Measurements from ENCODE around the gene ADAM17. TPM values are rescaled to one million over a fixed set of nuclear protein-coding genes. Genes with fewer than 3 reads are reported as not detected.
A peak's percentile ranks its signal among the peaks of the same experiment; 100 is the strongest.

The ADAM17 gene
- total RNA-seq, 2 experiments from 2014 or later = 50.5 to 83.3 TPM

- H2AFZ ChIP-seq (ENCODE audit: low read length) = no peak overlapping the region
- peaks cover 84% of the 10 kb centered on the region for H3K4me1 ChIP-seq (ENCODE audit: insufficient read depth, low read length, poor library complexity, severe bottlenecking)
- H3K9me2 ChIP-seq (ENCODE audit: insufficient read depth, low read length) = no peaks in the 10 kb centered on the region
- peak overlapping the region; percentile 89 for H3K4me3 ChIP-seq (ENCODE audit: low read depth, low read length, poor library complexity, severe bottlenecking)
- BruUV-seq (replicated peaks) = no TSS peak
- no peaks in the 10 kb centered on the region for H3K9me3 ChIP-seq (ENCODE audit: low read length)
- H3K27ac ChIP-seq (ENCODE audit: low read depth, low read length, poor library complexity, severe bottlenecking) = peak overlapping the region; percentile 97
- ChIA-PET CTCF (ENCODE audit: unreplicated experiment) (interaction anchor here (0.8 kb wide), 1 partner anchor 10 kb away, joined by 3 read pairs; no protein-coding TSS in a partner anchor), POLR2A (interaction anchor here (0.7 to 4.0 kb wide), 8 partner anchors 10 to 69 kb away, joined by 4 to 33 read pairs (median 6); no protein-coding TSS in a partner anchor)
- peak; percentile 72 for DNase-seq (ENCODE audit: low spot score)
- peaks cover 100% of the 10 kb centered on the region for H3K79me2 ChIP-seq (ENCODE audit: insufficient read depth, low read depth, low read length)
- intact Hi-C loops (cut with micrococcal nuclease; ENCODE audit: unreplicated experiment) = loop anchor here (10.0 kb wide), 1 partner anchor 965 kb away; no protein-coding TSS in a partner anchor
- H3K36me3 ChIP-seq (ENCODE audit: insufficient read depth, low read length) = peaks cover 8% of the 10 kb centered on the region; the same call in 1 of the 2 replicates
- peaks cover 11% of the 10 kb centered on the region; the same call in 1 of the 2 replicates for H4K20me1 ChIP-seq (ENCODE audit: insufficient read depth, low read length)
- H3K4me2 ChIP-seq (ENCODE audit: low read length) = peak overlapping the region; percentile 85
- TF ChIP-seq CTCF (conservative IDR thresholded peaks at IDR 0.05; ENCODE audit: low read length) (no peak), EZH2phosphoT487 (IDR thresholded peaks at IDR 0.05; ENCODE audit: borderline replicate concordance, low read depth, low read length) (no peak)
Measured at GRCh38 chr2:9549420-9549819, 6.2 kb downstream of the ADAM17 start.

GRCh38 chr2:9548506-9548905, 7.1 kb downstream of the ADAM17 start:
- peak; percentile 69 for DNase-seq (ENCODE audit: low spot score)
- Histone ChIP-seq H3K27ac (ENCODE audit: low read depth, low read length, poor library complexity, severe bottlenecking) (peak overlapping the region; percentile 97), H3K4me2 (ENCODE audit: low read length) (peak overlapping the region; percentile 85), H3K9me2 (ENCODE audit: insufficient read depth, low read length) (no peaks in the 10 kb centered on the region), H3K79me2 (ENCODE audit: insufficient read depth, low read depth, low read length) (peaks cover 100% of the 10 kb centered on the region), H3K36me3 (ENCODE audit: insufficient read depth, low read length) (peaks cover 8% of the 10 kb centered on the region; the same call in 1 of the 2 replicates), H4K20me1 (ENCODE audit: insufficient read depth, low read length) (peaks cover 7% of the 10 kb centered on the region; the same call in 1 of the 2 replicates), H2AFZ (ENCODE audit: low read length) (no peak overlapping the region), H3K4me3 (ENCODE audit: low read depth, low read length, poor library complexity, severe bottlenecking) (peak overlapping the region; percentile 89), H3K4me1 (ENCODE audit: insufficient read depth, low read length, poor library complexity, severe bottlenecking) (peaks cover 89% of the 10 kb centered on the region), H3K9me3 (ENCODE audit: low read length) (no peaks in the 10 kb centered on the region)
- TSS peak; percentile 76 for BruUV-seq (replicated peaks)
- ChIA-PET POLR2A (interaction anchor here (0.8 to 4.0 kb wide), 6 partner anchors 9 to 973 kb away, joined by 4 to 33 read pairs (median 4); partner anchors contain the start of gene YWHAQ), CTCF (ENCODE audit: unreplicated experiment) (no interaction called here)
- intact Hi-C loops (cut with micrococcal nuclease; ENCODE audit: unreplicated experiment) = loop anchor here (10.0 kb wide), 1 partner anchor 964 kb away; no protein-coding TSS in a partner anchor
- no peak for TF ChIP-seq CTCF (conservative IDR thresholded peaks at IDR 0.05; ENCODE audit: low read length)
- TF ChIP-seq EZH2phosphoT487 (IDR thresholded peaks at IDR 0.05; ENCODE audit: borderline replicate concordance, low read depth, low read length) = no peak

Measured in OCI-LY7 (cell line).